NT2/D1 (cell line): ENCODE results near the gene QSER1.

ENCODE experiments used
- DNase-seq: peaks from one replicate; pipeline ENCODE4 v3.0.0-alpha.2; 2011; ENCODE audit warnings: low read depth, low spot score
- H3K27me3 ChIP-seq: 2 replicates; pipeline ENCODE4 v1.6.0; 2011; ENCODE audit warnings: mild to moderate bottlenecking; ENCODE audit not compliant: insufficient read length, insufficient read depth
- H3K36me3 ChIP-seq: 2 replicates; pipeline ENCODE4 v1.6.1; 2011; ENCODE audit warnings: mild to moderate bottlenecking, low read length, mixed read lengths; ENCODE audit not compliant: insufficient read depth, insufficient read length
- H3K4me1 ChIP-seq: 2 replicates; pipeline ENCODE4 v1.5.1; 2011; ENCODE audit not compliant: insufficient read depth, insufficient read length
- H3K4me3 ChIP-seq: 2 replicates; pipeline ENCODE4 v1.5.1; 2011; ENCODE audit warnings: low read depth; ENCODE audit not compliant: insufficient read length
- H3K9ac ChIP-seq: 2 replicates; pipeline ENCODE4 v1.6.0; 2011; ENCODE audit warnings: low read depth; ENCODE audit not compliant: insufficient read length
- H3K9me3 ChIP-seq: 2 replicates; pipeline ENCODE4 v1.5.1; 2011; ENCODE audit warnings: mild to moderate bottlenecking, low read length; ENCODE audit not compliant: insufficient read depth
- SUZ12 ChIP-seq: IDR thresholded peaks from 2 replicates; pipeline ENCODE4 v1.6.1; 2011; ENCODE audit not compliant: insufficient read length, insufficient read depth; ENCODE audit errors: extremely low read depth
- YY1 ChIP-seq: IDR thresholded peaks from 2 replicates; pipeline ENCODE4 v1.6.1; 2011; ENCODE audit not compliant: insufficient read length, insufficient read depth
- ZNF274 ChIP-seq: IDR thresholded peaks from 2 replicates; pipeline ENCODE4 v1.6.1; 2011; ENCODE audit warnings: mild to moderate bottlenecking, low read depth, low read length

Gene QSER1

DNA sequence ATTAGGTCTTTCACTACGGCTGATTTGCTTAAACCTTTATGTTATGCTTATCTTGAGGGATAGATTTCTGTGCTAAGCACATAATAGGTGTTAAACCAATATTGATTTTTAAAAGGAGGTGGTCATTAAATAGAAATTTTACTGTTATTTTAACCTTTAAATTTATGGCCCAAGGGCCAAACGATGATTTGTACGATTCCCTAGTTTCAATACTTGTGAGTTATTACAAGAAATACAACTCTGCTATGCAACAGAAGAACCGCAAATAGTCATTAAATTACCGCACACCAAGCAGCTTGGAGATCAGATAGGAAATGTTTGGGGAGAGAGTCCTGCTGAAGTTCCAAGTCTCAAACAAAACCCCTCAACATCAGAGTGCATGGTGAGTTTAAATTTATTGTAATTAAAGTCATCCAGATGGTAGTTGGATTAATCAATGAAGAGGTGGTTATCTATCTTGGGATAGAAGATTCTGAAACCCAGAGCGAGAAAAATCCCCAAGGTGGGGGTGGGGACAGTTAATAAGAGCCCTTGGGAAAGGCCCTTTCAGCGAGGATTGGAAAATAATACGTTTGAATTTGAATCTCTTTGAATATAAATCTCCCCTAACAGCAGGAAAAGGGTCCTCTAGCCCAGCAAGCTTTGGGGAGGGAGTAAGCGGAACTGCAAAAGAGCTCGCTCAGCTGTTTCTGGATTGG, 805 bp upstream of the QSER1 start:
- no peak for TF ChIP-seq SUZ12
- TF ChIP-seq ZNF274: no peak
- no peak for TF ChIP-seq YY1
- Histone ChIP-seq H3K4me3 (peak overlapping the region; percentile 79), H3K4me1 (no peaks in the 10 kb centered on the region), H3K27me3 (no peaks in the 10 kb centered on the region), H3K36me3 (no peaks in the 10 kb centered on the region), H3K9me3 (peaks cover 19% of the 10 kb centered on the region; the same call in 1 of the 2 replicates), H3K9ac (peak overlapping the region; percentile 97)
- no peak for DNase-seq

DNA sequence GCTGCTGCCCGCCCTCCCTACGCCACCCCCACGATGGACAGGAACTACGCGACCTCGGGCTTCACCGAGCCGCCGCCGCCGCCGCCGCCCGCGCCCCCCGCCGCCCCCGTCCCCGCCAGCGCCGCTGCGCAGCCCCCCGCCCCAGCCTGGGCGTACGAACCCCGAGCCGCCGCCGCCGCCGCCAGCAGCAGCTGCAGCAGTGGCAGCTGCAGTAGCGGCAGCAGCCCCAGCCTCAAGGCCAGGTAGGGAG, 407 bp downstream of the QSER1 start:
- Histone ChIP-seq H3K4me1 (no peaks in the 10 kb centered on the region), H3K27me3 (no peaks in the 10 kb centered on the region), H3K36me3 (peaks cover 7% of the 10 kb centered on the region), H3K4me3 (peak overlapping the region; percentile 77), H3K9ac (peak overlapping the region; percentile 88), H3K9me3 (peaks cover 14% of the 10 kb centered on the region; the same call in 1 of the 2 replicates)
- no peak for DNase-seq
- TF ChIP-seq YY1 (no peak), ZNF274 (no peak), SUZ12 (no peak)

DNA sequence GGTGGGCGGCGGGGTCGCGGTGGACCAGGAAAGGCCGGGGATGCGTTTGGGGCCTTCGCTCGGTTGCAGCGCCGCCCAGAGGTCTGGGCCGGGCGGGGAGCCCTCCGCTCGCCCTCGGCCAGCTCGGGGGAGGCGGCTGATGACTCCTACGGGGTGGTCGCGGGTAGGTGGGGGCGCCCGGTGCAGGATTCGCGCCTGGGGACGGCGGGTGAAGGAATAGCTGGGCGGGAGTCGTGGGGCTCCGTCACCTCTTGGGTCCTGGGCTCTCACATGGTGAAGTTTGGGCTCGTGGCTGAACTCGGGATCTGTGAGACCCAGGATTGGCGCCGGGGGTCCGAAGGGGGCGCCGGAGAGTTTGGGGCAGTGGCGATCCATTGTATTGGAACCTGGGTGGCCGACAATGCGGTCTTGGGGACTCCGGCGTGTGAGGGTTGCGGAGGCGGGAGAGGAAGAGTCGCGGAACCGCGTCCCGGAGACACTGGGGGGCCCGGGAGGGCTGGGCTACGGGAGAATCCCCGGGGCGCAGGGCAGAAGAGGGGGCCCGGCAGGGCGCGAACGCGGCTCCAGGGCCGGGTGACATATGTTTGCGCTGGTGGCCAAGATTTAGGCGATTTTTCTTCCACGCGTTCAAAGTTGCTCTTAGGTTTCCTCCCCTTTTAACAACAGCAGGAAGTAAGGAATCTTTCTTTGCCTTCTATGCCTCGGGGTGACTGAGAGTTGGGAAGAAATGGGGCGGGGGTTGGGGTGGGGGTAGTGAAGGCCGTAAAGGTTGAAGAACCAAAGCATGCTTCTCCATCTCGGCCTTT, 935 bp downstream of the QSER1 start:
- H3K36me3 ChIP-seq: peaks cover 11% of the 10 kb centered on the region
- H3K9ac ChIP-seq: peak overlapping the region; percentile 88
- DNase-seq: no peak
- H3K4me3 ChIP-seq: peak overlapping the region; percentile 77
- peaks cover 8% of the 10 kb centered on the region; the same call in 1 of the 2 replicates for H3K9me3 ChIP-seq
- TF ChIP-seq YY1 (no peak), SUZ12 (no peak)
- no peaks in the 10 kb centered on the region for H3K4me1 ChIP-seq
- H3K27me3 ChIP-seq: no peaks in the 10 kb centered on the region

DNA sequence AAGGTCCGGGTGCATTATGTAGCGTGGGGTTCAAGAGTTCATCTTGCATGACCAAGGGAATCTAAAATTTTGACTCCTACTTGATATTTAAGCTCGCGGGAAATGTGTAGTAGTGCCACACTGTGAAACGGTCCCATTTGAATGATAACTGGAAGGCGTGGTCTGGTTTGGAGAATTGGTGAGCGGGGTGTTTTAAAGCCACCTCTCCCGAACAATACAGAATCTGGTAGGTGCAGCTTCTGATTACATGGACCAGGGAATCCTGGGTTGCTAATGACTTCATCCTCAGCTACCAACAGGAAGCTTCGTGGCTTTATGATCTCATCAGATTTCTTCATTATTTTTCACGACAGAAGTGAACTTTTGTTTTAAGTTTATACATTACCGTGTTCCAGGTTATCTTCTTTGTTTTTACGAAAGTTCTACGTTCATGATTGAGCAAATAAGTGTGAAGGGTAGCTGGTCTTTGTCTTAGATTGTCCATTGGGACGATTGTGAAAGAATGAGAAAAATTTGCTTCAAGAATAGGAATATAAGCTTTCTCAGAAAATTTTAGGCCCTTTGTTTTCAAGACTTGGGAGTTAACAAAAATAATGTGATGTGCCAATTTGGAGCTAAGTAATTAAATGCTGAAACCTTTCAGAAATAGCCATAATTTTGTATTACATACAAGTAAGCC, 1.7 kb downstream of the QSER1 start:
- no peak for DNase-seq
- no peaks in the 10 kb centered on the region for H3K4me1 ChIP-seq

DNA sequence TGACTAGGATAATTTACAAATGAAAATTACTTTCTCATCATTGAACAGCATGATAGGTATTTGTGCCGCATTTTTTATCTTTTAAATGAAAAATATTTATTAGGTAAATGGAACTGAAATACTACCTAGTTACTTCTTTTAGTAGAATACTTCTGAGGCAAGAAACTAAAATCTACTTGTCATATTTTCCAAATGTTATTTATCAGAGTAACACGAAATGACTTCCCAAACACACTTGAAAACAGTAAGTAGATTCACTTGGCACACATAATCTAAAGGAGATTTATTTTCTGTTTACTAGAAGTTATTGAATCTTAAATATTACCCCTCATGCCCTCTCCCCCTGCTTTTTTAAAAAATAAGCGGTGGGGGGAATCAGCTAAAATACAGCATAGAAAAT, 2.3 kb downstream of the QSER1 start:
- no peaks in the 10 kb centered on the region for H3K27me3 ChIP-seq
- H3K4me1 ChIP-seq: no peaks in the 10 kb centered on the region
- TF ChIP-seq SUZ12 (no peak), ZNF274 (no peak), YY1 (no peak)
- H3K36me3 ChIP-seq: peaks cover 24% of the 10 kb centered on the region
- H3K9me3 ChIP-seq: no peaks in the 10 kb centered on the region
- no peak for DNase-seq
- peak overlapping the region; percentile 88 for H3K9ac ChIP-seq
- peak overlapping the region; percentile 77 for H3K4me3 ChIP-seq

More for the DNA sequence above, 1.7 kb downstream of the QSER1 start:
- Histone ChIP-seq H3K9me3 (0 out of 2 replicates have a peak, but pooled peaks cover under 1% of the 10 kb centered on the region), H3K9ac (peak overlapping the region; percentile 88), H3K27me3 (no peaks in the 10 kb centered on the region), H3K36me3 (peaks cover 18% of the 10 kb centered on the region), H3K4me3 (peak overlapping the region; percentile 77)
- no peak for TF ChIP-seq YY1
- no peak for TF ChIP-seq ZNF274
- TF ChIP-seq SUZ12: no peak

DNA sequence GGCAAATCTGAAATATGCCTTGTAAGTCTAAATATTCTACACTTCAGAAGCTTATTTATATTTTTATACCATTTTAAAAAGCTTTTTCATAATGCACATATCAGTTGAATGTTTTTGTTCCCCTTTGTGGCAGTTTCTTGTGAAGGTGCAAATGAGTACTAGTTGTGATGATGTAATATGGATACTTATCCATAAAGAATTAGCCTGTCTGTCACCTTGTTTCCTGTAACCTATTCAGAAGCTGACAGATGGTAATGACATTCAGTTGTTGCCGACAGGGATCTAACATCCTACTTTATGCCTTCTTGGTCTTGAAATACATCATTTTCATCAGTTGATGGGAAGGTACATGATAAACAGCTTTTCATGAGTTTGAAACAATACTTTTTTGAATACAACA, 2.9 kb downstream of the QSER1 start:
- H3K27me3 ChIP-seq: no peaks in the 10 kb centered on the region
- H3K4me3 ChIP-seq: no peak overlapping the region
- no peaks in the 10 kb centered on the region for H3K9me3 ChIP-seq
- no peak for DNase-seq
- H3K4me1 ChIP-seq: no peaks in the 10 kb centered on the region
- TF ChIP-seq YY1: no peak
- TF ChIP-seq SUZ12: no peak
- TF ChIP-seq ZNF274: no peak
- H3K36me3 ChIP-seq: peaks cover 27% of the 10 kb centered on the region
- H3K9ac ChIP-seq: no peak overlapping the region

DNA sequence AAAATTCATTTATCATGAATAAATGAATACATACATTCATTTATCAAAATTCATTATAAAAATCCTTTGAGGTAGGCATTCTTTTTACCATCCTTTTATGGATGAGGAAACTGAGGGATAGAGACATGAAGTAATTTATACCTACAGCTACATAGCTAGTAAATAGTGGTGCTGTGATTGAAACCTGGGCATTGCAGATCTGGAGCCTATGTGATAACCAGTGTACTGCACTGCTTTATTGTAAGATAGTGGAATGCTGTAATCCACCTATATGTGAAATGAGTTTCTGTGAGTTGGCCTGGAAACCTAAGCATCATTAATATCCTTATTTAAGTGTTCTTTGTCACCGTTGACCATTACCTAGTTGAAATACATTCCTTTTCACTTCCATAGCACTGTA, 4.5 kb downstream of the QSER1 start:
- H3K27me3 ChIP-seq: no peaks in the 10 kb centered on the region
- no peak for TF ChIP-seq YY1
- no peaks in the 10 kb centered on the region for H3K4me1 ChIP-seq
- H3K36me3 ChIP-seq: peaks cover 33% of the 10 kb centered on the region
- no peak overlapping the region for H3K9ac ChIP-seq
- H3K9me3 ChIP-seq: no peaks in the 10 kb centered on the region
- no peak for DNase-seq
- no peak overlapping the region for H3K4me3 ChIP-seq
